Spinal cord (tissue), 10 donors: ENCODE data around the gene FLVCR2. TPM values are rescaled to one million over a fixed set of nuclear protein-coding genes. Genes with fewer than 3 reads are reported as not detected.
A peak's percentile ranks its signal among the peaks of the same experiment; 100 is the strongest.
"Not testable (repeated sequence)": the region's sequence is repeated elsewhere in the genome, so short reads cannot be mapped to it uniquely, and the experiment has no call there.

Experiments
- DNase-seq, 6 donors: peaks; one replicate each; pipeline versions ENCODE4 v3.0.0 to v3.0.0-alpha.2; 2013 to 2015; ENCODE audit warnings: low spot score in 6 of 6, low read depth in 4 of 6
- H3K27ac ChIP-seq: one replicate; pipeline ENCODE4 v1.5.1; 2013; ENCODE audit warnings: low read depth, low read length, control low read depth
- H3K27me3 ChIP-seq: one replicate; pipeline ENCODE4 v1.6.1; 2013; ENCODE audit warnings: low read length; ENCODE audit not compliant: control insufficient read depth, insufficient read depth
- H3K36me3 ChIP-seq: one replicate; pipeline ENCODE4 v1.6.1; 2013; ENCODE audit warnings: low read length; ENCODE audit not compliant: control insufficient read depth, insufficient read depth
- H3K4me1 ChIP-seq: one replicate; pipeline ENCODE4 v1.6.1; 2013; ENCODE audit warnings: low read length; ENCODE audit not compliant: control insufficient read depth, insufficient read depth
- H3K4me3 ChIP-seq: one replicate; pipeline ENCODE4 v1.5.1; 2013; ENCODE audit warnings: low read depth, low read length, control low read depth
- H3K9me3 ChIP-seq: one replicate; pipeline ENCODE4 v1.6.1; 2013; ENCODE audit warnings: low read length; ENCODE audit not compliant: control insufficient read depth, insufficient read depth
- WGBS: methylation state at CpG from one replicate; pipeline ENCODE4 v1.1.5; 2013; ENCODE audit warnings: missing lambda C conversion rate; ENCODE audit not compliant: insufficient coverage; 5-methylcytosine and 5-hydroxymethylcytosine counted together
- polyA plus RNA-seq, 2 donors: library from polyadenylated mRNA; unstranded; fragments of 120-200 nt; gene quantifications; one replicate each; pipeline ENCODE4 v1.2.1, GENCODE V29; 2013; ENCODE audit not compliant: insufficient read length in 2 of 2
- total RNA-seq, 2 donors: library from RNA; depleted of rRNA in 1 of 2; stranded (reverse); fragments of 120-200 nt in 1 of 2; fragments of >200 nt in 1 of 2; gene quantifications; one replicate each; pipeline versions ENCODE4 v1.2.3 to v1.2.4, GENCODE V29; 2013 to 2014
- donor health status: healthy.

The FLVCR2 gene
- total and polyA plus RNA-seq, 4 donors, result 8.8 to 19.0 (median 11.6) TPM

- DNase-seq, result no peak
- no peaks in the 10 kb centered on the region for H3K9me3 ChIP-seq
- H3K36me3 ChIP-seq, result peaks cover 2% of the 10 kb centered on the region
- no peaks in the 10 kb centered on the region for H3K27me3 ChIP-seq
- H3K4me3 ChIP-seq, result no peak overlapping the region
- H3K27ac ChIP-seq, result no peak overlapping the region
- WGBS, result 71% methylated on average over 1 of the region's 3 CpGs
- H3K4me1 ChIP-seq, result peaks cover 18% of the 10 kb centered on the region
Observed at GRCh38 chr14:75662966-75663365, 84.5 kb downstream of the FLVCR2 start.

DNA sequence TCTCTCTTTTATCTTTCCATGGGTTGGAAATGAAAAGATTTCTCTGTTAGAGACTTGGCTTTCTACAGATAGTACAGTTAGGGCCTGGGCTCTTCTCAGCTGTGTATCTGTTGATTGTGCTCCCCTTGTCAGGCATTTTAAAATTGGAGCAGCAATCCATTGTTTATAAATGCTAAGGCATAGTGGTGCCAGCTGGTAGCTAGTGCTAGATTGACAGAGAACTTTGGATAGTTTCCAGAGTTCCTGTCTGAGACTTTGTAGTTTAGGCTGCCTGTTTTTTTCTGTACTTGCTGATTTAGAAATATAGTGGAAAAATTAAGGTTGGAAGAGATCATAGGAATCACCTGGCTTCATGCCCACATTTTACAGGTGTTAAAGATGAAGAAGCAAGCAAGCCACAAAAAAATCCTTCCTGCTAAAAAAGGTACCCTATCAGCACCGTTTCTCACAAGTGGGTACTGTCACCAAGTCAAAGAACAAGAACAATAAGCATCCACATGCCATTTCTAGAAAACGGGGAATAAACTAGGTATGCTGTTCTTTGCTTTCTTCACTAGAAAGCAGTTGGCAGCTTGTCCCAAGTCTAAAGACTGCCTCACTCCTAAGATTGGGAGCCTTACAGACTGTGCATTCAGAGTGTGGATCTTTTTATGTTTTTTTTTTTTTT, 88.8 kb downstream of the FLVCR2 start:
- H3K36me3 ChIP-seq, result peaks cover 6% of the 10 kb centered on the region
- no peaks in the 10 kb centered on the region for H3K27me3 ChIP-seq
- WGBS, result no CpG with 5 or more reads among the region's 2 CpGs
- DNase-seq, result peak in 2 of 6 donors; percentile 28 to 86
- H3K4me3 ChIP-seq, result no peak overlapping the region
- H3K27ac ChIP-seq, result peak overlapping the region; percentile 29
- peaks cover 2% of the 10 kb centered on the region for H3K9me3 ChIP-seq
- peaks cover 3% of the 10 kb centered on the region for H3K4me1 ChIP-seq

DNA sequence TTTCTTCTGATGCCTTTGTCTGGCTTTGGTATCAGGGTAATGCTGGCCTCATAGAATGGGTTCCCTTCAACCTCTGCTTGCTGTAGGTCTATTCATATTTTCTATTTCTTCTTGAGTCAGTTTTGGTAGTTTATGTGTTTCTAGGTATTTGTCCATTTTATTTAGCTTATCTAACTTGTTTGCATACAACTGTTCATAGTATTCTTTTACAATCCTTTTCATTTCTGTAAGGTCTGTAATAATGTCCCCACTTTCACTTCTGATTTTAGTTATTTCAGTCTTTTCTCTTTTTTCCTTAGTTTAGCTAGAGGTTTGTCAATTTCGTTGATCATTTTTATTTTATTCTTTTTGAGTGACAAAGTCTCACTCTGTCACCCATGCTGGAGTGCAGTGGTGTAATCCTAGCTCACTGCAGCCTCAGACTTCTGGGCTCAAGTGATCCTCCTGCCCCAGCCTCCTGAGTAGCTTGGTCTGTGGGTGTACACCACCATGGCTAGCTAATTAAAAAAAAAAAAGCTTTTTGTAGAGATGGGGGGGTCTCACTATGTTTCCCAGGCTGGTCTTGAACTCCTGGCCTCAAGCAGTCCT, 94.3 kb downstream of the FLVCR2 start:
- Histone ChIP-seq H3K27me3 (no peaks in the 10 kb centered on the region), H3K4me1 (no peaks in the 10 kb centered on the region), H3K9me3 (peaks cover 2% of the 10 kb centered on the region), H3K4me3 (no peak overlapping the region), H3K36me3 (peaks cover 7% of the 10 kb centered on the region), H3K27ac (peak overlapping the region; percentile 33)
- no CpG with 5 or more reads among the region's 1 CpG for WGBS
- DNase-seq, result no peak

GRCh38 chr14:75673345-75674035, 95.1 kb downstream of the FLVCR2 start:
- peaks cover 2% of the 10 kb centered on the region for H3K9me3 ChIP-seq
- no CpG with 5 or more reads among the region's 4 CpGs for WGBS
- no peaks in the 10 kb centered on the region for H3K27me3 ChIP-seq
- H3K36me3 ChIP-seq, result peaks cover 7% of the 10 kb centered on the region
- DNase-seq, result peak in 3 of 6 donors; percentile 25 to 57 (median 40)
- H3K27ac ChIP-seq, result peak overlapping the region; percentile 33
- no peaks in the 10 kb centered on the region for H3K4me1 ChIP-seq
- H3K4me3 ChIP-seq, result no peak overlapping the region

DNA sequence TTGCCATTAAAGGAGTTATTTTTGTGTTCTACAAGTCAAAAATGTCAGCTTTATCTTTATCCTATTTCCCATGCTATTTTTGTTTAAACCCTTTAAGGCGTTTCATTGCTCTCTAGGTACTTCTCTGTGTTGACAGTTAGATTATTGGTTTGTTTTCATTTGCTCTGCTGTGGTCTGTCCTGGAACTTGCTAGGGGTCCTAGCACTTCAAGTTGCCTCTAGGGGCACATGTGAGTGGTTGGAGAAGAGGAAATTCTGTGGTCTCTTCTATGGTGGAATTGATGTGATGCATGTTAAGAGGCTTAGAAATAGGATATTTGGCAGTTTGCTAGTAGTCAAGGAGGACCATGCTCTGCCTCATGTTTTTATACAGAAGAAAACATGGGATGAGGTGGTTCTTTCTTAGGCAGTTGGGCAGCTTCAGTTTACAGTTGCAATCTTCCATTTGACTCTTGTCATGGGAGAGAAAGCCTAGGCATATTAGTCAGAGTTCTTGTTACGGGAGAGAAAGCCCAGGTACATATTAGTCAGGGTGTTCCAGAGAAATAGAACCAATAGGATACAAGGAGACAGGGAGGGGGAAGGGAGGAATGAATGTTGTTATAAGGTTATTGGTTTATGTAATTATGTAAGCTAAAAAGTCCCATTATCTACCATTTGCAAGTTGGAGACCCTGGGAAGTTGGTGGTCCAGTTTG, 97.0 kb downstream of the FLVCR2 start:
- H3K4me3 ChIP-seq, result no peak overlapping the region
- no peaks in the 10 kb centered on the region for H3K4me1 ChIP-seq
- H3K36me3 ChIP-seq, result peaks cover 3% of the 10 kb centered on the region
- WGBS, result 100% methylated on average over 1 of the region's 2 CpGs
- H3K9me3 ChIP-seq, result peaks cover 2% of the 10 kb centered on the region
- DNase-seq, result no peak
- H3K27ac ChIP-seq, result no peak overlapping the region
- H3K27me3 ChIP-seq, result no peaks in the 10 kb centered on the region

- H3K4me1 ChIP-seq, result no peaks in the 10 kb centered on the region
- H3K36me3 ChIP-seq, result peaks cover 33% of the 10 kb centered on the region
- no peak for DNase-seq
- no peaks in the 10 kb centered on the region for H3K27me3 ChIP-seq
- H3K4me3 ChIP-seq, result no peak overlapping the region
- WGBS, result no CpG with 5 or more reads among the region's 2 CpGs
- no peaks in the 10 kb centered on the region for H3K9me3 ChIP-seq
- no peak overlapping the region for H3K27ac ChIP-seq
Observed at GRCh38 chr14:75685910-75686309, 107.5 kb downstream of the FLVCR2 start.

GRCh38 chr14:75689012-75689411, 110.6 kb downstream of the FLVCR2 start:
- WGBS, result 86% methylated on average over 2 of the region's 2 CpGs
- no peak for DNase-seq
- H3K4me3 ChIP-seq, result no peak overlapping the region
- peaks cover 24% of the 10 kb centered on the region for H3K36me3 ChIP-seq
- H3K4me1 ChIP-seq, result no peaks in the 10 kb centered on the region
- no peak overlapping the region for H3K27ac ChIP-seq
- H3K27me3 ChIP-seq, result no peaks in the 10 kb centered on the region
- H3K9me3 ChIP-seq, result no peaks in the 10 kb centered on the region

- Histone ChIP-seq H3K36me3 (peaks cover 26% of the 10 kb centered on the region), H3K4me1 (no peaks in the 10 kb centered on the region), H3K27me3 (no peaks in the 10 kb centered on the region), H3K4me3 (no peak overlapping the region), H3K27ac (no peak overlapping the region), H3K9me3 (no peaks in the 10 kb centered on the region)
- WGBS, result 100% methylated on average over 2 of the region's 7 CpGs
- DNase-seq, result no peak
Observed at GRCh38 chr14:75690010-75690409, 111.6 kb downstream of the FLVCR2 start.

DNA sequence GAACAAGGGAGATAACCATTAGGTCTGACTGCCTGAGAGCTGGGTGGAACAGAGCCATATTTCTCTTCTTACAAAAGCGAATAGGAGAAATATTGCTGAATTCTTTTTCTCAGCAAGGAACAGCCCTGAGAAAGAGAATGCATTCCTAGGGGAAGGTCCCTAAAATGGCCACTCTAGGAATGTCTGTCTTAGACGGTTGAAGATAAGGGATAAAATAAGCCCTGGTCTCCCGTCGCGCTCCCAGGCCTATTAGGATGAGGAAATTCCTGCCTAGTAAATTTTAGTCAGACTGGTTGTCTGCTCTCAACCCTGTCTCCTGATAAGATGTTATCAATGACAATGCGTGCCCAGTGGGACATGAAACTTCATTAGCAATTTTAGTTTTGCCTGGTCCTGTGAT, 116.6 kb downstream of the FLVCR2 start:
- Histone ChIP-seq H3K4me1 (peaks cover 10% of the 10 kb centered on the region), H3K36me3 (peaks cover 28% of the 10 kb centered on the region)
- not testable (repeated sequence) for H3K27ac ChIP-seq, H3K27me3 ChIP-seq, H3K4me3 ChIP-seq, H3K9me3 ChIP-seq, DNase-seq
- 94% methylated on average over 5 of the region's 6 CpGs for WGBS
